Common myeloid progenitor, CD34-positive (primary cell): ENCODE data around the gene NEGR1.

Experiments
- CTCF ChIA-PET: fragments of 350-600 bp; sonication (Branson Sonifier 250); formaldehyde crosslinking; loops from one replicate; lab custom pipeline; 2021; ENCODE audit warnings: antibody characterized with exemption; lab: Charles Lee
- POLR2A ChIA-PET: fragments of 350-600 bp; sonication (Branson Sonifier 250); formaldehyde crosslinking; loops from one replicate; lab custom pipeline; 2021; ENCODE audit warnings: antibody characterized with exemption; lab: Charles Lee
- DNase-seq, 3 donors: peaks; one replicate each; pipeline versions ENCODE4 v3.0.0 to v3.0.0-alpha.2; 2013
- H3K27ac ChIP-seq, 2 experiments: 1 replicate in 1 of 2; 2 replicates in 1 of 2; pipeline ENCODE4 v1.7.0; 2013; ENCODE audit warnings: inconsistent platforms in 2 of 2, low read length in 2 of 2, mild to moderate bottlenecking in 2 of 2, low read depth in 1 of 2, moderate library complexity in 1 of 2; ENCODE audit not compliant: severe bottlenecking in 2 of 2, insufficient read depth in 1 of 2, poor library complexity in 1 of 2
- H3K27me3 ChIP-seq, 5 experiments: replicated peaks in 2 of 5; 1 replicate in 3 of 5; 2 replicates in 2 of 5; pipeline versions ENCODE4 v1.6.1 to v1.7.0; 2013; ENCODE audit warnings: low read length in 4 of 5, mild to moderate bottlenecking in 2 of 5, moderate library complexity in 2 of 5, inconsistent platforms in 1 of 5; ENCODE audit not compliant: insufficient read depth in 5 of 5, control insufficient read depth in 4 of 5
- H3K36me3 ChIP-seq, 4 experiments: 1 replicate in 2 of 4; 2 replicates in 2 of 4; pipeline versions ENCODE4 v1.6.1 to v1.7.0; 2013; ENCODE audit warnings: low read length in 3 of 4, control low read depth in 1 of 4, mild to moderate bottlenecking in 1 of 4; ENCODE audit not compliant: control insufficient read depth in 4 of 4, insufficient read depth in 4 of 4
- H3K4me1 ChIP-seq, 4 experiments: 1 replicate in 3 of 4; 2 replicates in 1 of 4; pipeline versions ENCODE4 v1.6.1 to v1.7.1; 2013; ENCODE audit warnings: low read length in 3 of 4, mild to moderate bottlenecking in 3 of 4, control low read depth in 1 of 4, inconsistent platforms in 1 of 4, moderate library complexity in 1 of 4; ENCODE audit not compliant: control insufficient read depth in 4 of 4, insufficient read depth in 4 of 4; ENCODE audit errors: control extremely low read depth in 1 of 4
- H3K4me3 ChIP-seq, 7 experiments: 1 replicate in 4 of 7; 2 replicates in 3 of 7; pipeline versions ENCODE4 v1.5.1 to v1.7.0; 2013; ENCODE audit warnings: mild to moderate bottlenecking in 7 of 7, low read length in 6 of 7, moderate library complexity in 6 of 7, inconsistent platforms in 2 of 7, low read depth in 2 of 7, control low read depth in 1 of 7; ENCODE audit not compliant: insufficient read depth in 4 of 7, control insufficient read depth in 1 of 7; ENCODE audit errors: extremely low read depth in 1 of 7
- H3K9me3 ChIP-seq, 5 experiments: 1 replicate in 4 of 5; 2 replicates in 1 of 5; pipeline versions ENCODE4 v1.6.1 to v1.7.1; 2013; ENCODE audit warnings: low read length in 4 of 5, mild to moderate bottlenecking in 2 of 5, inconsistent platforms in 1 of 5, low read depth in 1 of 5, moderate library complexity in 1 of 5; ENCODE audit not compliant: control insufficient read depth in 4 of 5, insufficient read depth in 2 of 5; ENCODE audit errors: control extremely low read depth in 1 of 5
- WGBS: methylation state at CpG from one replicate; pipeline ENCODE4 v1.1.5; 2013; ENCODE audit not compliant: insufficient coverage; 5-methylcytosine and 5-hydroxymethylcytosine counted together

NEGR1 gene

DNA sequence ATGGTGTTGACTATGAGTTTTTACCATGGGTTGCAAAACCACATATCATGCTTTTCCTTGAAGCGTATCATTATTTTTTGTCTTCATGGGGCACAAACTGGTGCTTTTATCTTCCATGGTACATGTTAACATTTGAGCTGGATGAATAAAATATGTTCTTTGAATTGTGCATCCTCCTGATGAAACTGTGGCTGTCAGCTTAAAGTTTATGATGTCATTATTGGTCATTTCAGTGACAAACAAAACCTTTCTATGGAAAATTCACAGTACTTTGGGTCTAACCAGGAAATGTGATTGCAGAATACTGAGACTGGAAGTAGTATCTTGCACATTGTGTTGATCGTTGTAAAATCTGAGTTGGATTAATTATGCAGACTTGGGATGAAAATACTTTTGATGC is 909.8 kb downstream of the NEGR1 start:
- Histone ChIP-seq H3K9me3 (peaks cover 0 to 4% (median 0%) of the 10 kb centered on the region in 5 experiments), H3K4me3 (no peak overlapping the region), H3K4me1 (no peaks in the 10 kb centered on the region), H3K27me3 (no peaks in the 10 kb centered on the region), H3K27ac (no peak overlapping the region), H3K36me3 (no peaks in the 10 kb centered on the region)
- no peak for DNase-seq
- ChIA-PET POLR2A (no interaction called here), CTCF (no interaction called here)
- WGBS, result no CpG with 5 or more reads among the region's 2 CpGs

DNA sequence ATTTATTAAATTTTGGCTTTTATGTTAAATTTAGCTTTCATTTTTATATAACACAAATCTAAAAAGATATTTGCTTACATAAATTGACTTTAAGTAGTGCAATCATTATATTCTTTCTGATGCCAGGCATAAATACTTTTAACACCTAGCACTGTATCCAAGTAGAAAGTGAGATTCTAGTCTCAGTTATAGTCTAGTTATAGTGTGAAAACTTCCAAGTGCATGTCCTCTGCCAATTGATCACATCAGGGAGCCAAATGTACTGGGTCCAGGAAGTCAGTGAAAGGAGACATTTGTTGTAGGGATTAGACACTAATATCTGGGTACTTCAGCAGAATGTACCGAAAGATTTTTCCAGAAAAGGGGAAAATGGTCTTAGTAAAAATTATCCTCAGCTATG is 910.8 kb downstream of the NEGR1 start:
- H3K36me3 ChIP-seq, result no peaks in the 10 kb centered on the region
- DNase-seq, result no peak
- ChIA-PET CTCF (no interaction called here), POLR2A (no interaction called here)
- H3K9me3 ChIP-seq, result no peaks in the 10 kb centered on the region
- no CpG with 5 or more reads among the region's 1 CpG for WGBS
- H3K4me3 ChIP-seq, result no peak overlapping the region
- no peaks in the 10 kb centered on the region for H3K27me3 ChIP-seq
- no peak overlapping the region for H3K27ac ChIP-seq
- H3K4me1 ChIP-seq, result no peaks in the 10 kb centered on the region

DNA sequence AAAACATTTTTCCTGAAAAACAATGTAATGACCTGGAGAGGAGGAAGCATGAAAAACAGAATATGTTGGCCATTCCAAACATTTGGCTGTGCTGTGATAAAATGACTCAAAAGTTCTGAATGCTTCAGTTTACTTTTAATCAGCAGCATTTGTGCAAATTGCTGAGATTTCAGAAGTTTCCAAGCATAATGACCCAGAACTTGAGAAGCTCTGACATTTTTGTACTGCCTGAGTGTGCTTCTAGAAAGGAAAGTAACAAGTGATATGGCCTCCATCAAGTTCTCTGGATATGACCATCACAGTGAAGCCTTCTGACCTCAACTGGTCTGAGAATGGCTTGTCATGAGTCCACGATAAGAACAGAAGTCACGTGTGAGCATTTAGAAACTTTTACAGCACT is 918.1 kb downstream of the NEGR1 start:
- DNase-seq, result no peak
- Histone ChIP-seq H3K36me3 (no peaks in the 10 kb centered on the region), H3K4me1 (no peaks in the 10 kb centered on the region), H3K27me3 (no peaks in the 10 kb centered on the region), H3K9me3 (peaks cover 0 to 3% (median 0%) of the 10 kb centered on the region in 5 experiments), H3K27ac (no peak overlapping the region), H3K4me3 (no peak overlapping the region)
- ChIA-PET CTCF (no interaction called here), POLR2A (no interaction called here)
- 100% methylated on average over 2 of the region's 2 CpGs for WGBS

DNA sequence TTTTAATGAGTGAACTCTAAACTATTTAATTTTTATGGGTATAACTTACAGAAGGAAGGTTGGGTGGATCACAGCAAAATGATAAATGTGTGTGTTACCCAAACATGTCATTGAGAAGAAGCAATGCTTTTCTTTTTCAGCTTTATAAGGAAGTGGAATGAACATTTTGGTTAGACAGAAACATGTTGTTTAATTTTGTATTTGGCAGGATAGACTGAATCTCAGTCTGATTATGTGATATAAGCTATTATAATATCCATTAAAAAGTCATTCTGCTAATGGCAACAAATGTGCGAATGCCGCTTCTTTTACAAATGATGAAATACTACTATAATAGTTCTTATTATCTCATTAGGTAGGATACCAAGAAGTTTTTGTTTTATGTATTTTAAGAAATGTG is 919.6 kb downstream of the NEGR1 start:
- Histone ChIP-seq H3K4me1 (no peaks in the 10 kb centered on the region), H3K27ac (no peak overlapping the region), H3K27me3 (no peaks in the 10 kb centered on the region), H3K4me3 (no peak overlapping the region), H3K36me3 (no peaks in the 10 kb centered on the region), H3K9me3 (peaks cover 0 to 4% (median under 1%) of the 10 kb centered on the region in 5 experiments)
- DNase-seq, result no peak
- WGBS, result no CpG with 5 or more reads among the region's 2 CpGs
- CTCF ChIA-PET, result no interaction called here
- POLR2A ChIA-PET, result no interaction called here

DNA sequence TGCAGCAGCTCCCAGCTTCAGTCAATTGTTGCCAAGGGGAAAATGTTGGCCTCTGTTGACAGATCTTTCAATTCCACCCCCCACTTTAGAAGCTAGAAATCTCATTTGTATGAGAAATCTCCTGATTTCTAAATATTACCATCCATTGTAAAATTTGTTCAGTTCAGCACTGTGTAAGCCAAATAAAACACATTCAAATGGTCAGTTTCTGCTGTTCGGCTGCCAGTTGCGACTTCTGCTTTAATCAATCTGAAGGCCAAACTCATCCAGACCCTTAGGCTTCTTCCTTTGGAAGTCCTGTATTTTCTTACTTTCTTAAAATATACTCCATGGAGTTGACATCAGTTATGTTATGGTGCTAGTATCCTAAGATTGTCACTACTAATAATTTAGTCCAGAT is 920.3 kb downstream of the NEGR1 start:
- Histone ChIP-seq H3K27me3 (no peaks in the 10 kb centered on the region), H3K27ac (no peak overlapping the region), H3K4me1 (no peaks in the 10 kb centered on the region), H3K4me3 (no peak overlapping the region), H3K36me3 (no peaks in the 10 kb centered on the region), H3K9me3 (peaks cover 0 to 4% (median 2%) of the 10 kb centered on the region in 5 experiments)
- DNase-seq, result no peak
- ChIA-PET CTCF (no interaction called here), POLR2A (no interaction called here)
- WGBS, result 94% methylated on average over 2 of the region's 2 CpGs

DNA sequence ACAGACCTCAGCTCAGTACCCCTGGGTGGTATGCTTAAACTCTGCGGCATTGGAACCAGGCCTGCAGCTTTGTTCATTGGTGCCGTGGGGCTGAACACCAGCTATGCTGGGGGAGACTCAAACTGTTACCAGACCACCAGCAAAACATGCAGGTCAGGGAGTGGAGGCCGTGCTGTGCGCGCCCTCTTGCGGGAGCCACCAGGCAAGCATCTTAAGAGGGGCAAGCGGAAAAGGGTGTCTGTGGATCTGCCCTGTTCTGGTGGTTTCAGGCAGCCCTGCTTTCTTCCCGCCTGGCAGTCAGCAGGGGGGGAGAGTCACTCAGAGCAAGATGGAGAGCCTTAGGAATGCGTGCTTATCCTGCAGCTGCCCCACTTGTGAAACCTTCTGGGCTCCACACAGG is 924.6 kb downstream of the NEGR1 start:
- H3K27me3 ChIP-seq, result no peaks in the 10 kb centered on the region
- 96% methylated on average over 9 of the region's 9 CpGs for WGBS
- H3K27ac ChIP-seq, result no peak overlapping the region
- no peak overlapping the region for H3K4me3 ChIP-seq
- DNase-seq, result no peak
- no peaks in the 10 kb centered on the region for H3K36me3 ChIP-seq
- ChIA-PET POLR2A (no interaction called here), CTCF (no interaction called here)
- no peaks in the 10 kb centered on the region for H3K4me1 ChIP-seq
- peaks cover 0 to 4% (median 2%) of the 10 kb centered on the region in 5 experiments for H3K9me3 ChIP-seq

DNA sequence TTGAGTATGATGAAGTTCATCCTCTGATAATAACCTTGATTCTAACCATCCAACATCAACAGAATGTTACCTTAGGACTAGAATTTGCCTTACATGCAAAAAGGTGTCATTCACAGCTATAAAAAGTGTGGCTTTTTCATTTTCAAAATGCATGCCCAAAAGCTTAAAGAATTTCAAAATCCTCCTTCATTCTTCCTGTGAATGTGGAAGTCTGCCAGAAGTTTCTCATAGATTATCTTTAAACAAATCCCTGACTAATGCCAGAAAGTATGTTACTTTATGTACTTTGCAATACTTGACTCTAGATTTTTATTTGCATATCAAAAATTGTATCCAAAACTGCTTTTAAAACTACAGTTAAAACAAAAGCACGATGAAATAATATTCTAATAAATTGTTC is 930.9 kb downstream of the NEGR1 start:
- Histone ChIP-seq H3K4me3 (no peak overlapping the region), H3K27me3 (no peaks in the 10 kb centered on the region), H3K27ac (no peak overlapping the region), H3K9me3 (no peaks in the 10 kb centered on the region), H3K4me1 (no peaks in the 10 kb centered on the region), H3K36me3 (no peaks in the 10 kb centered on the region)
- CTCF ChIA-PET, result no interaction called here
- POLR2A ChIA-PET, result no interaction called here
- no peak for DNase-seq
- no CpG with 5 or more reads among the region's 1 CpG for WGBS
